ENCODE measurements around the gene BPIFB2. TPM values are rescaled to one million over a fixed set of nuclear protein-coding genes. Genes with fewer than 3 reads are reported as not detected.

Gene BPIFB2
- total RNA-seq, 1 donor from 2014 or later: not detected

DNA sequence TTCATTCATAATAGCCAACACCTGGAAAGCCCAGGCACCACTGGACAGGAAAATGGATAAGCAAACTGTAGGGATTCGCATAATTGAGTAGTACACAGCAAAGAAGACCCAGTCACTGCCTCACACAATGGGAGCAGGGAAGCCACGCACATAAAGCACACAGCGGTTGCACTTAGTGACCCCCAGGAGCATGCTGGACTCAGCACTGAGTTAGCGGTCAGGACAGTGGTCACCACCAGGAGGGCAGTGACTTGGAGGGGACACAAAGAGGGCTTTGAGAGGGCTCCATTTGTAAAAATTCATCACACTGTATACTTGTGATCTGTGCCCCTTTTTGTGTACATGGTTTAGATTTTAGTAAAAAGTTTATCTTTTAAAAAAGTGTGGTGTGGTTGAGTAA, 43.8 kb downstream of the BPIFB2 start:
- H3K4me1 ChIP-seq (ENCODE audit: insufficient read depth, low read length): no peaks in the 10 kb centered on the region
- no peak for TF ChIP-seq EZH2 (IDR thresholded peaks at IDR 0.05; ENCODE audit: insufficient read depth, low read length)
- TF ChIP-seq, protein P1, sequence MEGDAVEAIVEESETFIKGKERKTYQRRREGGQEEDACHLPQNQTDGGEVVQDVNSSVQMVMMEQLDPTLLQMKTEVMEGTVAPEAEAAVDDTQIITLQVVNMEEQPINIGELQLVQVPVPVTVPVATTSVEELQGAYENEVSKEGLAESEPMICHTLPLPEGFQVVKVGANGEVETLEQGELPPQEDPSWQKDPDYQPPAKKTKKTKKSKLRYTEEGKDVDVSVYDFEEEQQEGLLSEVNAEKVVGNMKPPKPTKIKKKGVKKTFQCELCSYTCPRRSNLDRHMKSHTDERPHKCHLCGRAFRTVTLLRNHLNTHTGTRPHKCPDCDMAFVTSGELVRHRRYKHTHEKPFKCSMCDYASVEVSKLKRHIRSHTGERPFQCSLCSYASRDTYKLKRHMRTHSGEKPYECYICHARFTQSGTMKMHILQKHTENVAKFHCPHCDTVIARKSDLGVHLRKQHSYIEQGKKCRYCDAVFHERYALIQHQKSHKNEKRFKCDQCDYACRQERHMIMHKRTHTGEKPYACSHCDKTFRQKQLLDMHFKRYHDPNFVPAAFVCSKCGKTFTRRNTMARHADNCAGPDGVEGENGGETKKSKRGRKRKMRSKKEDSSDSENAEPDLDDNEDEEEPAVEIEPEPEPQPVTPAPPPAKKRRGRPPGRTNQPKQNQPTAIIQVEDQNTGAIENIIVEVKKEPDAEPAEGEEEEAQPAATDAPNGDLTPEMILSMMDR (IDR thresholded peaks at IDR 0.05; ENCODE audit: insufficient read depth, low read depth, low read length): no peak
- H3K4me2 ChIP-seq (ENCODE audit: low read length): no peak overlapping the region
- H4K20me1 ChIP-seq (ENCODE audit: insufficient read depth, low read length): no peaks in the 10 kb centered on the region
- H3K79me2 ChIP-seq (ENCODE audit: insufficient read depth, low read length): no peaks in the 10 kb centered on the region
- no peak overlapping the region for H3K9ac ChIP-seq (ENCODE audit: low read length)
- no peak overlapping the region for H3K4me3 Mint-ChIP-seq (ENCODE audit: unreplicated experiment)
- no peak for FAIRE-seq
- no peak overlapping the region for H3K4me3 ChIP-seq (ENCODE audit: insufficient read depth, low read depth, low read length)
- H3K27me3 Mint-ChIP-seq (ENCODE audit: low read depth, unreplicated experiment): peaks cover 25% of the 10 kb centered on the region
- H3K9me3 ChIP-seq (ENCODE audit: insufficient read depth, low read depth, low read length): no peaks in the 10 kb centered on the region
- H3K27ac ChIP-seq (ENCODE audit: low read depth, low read length): no peak overlapping the region
- H3K9me3 Mint-ChIP-seq (ENCODE audit: unreplicated experiment): peaks cover under 1% of the 10 kb centered on the region
- no peaks in the 10 kb centered on the region for H3K36me3 ChIP-seq (ENCODE audit: insufficient read depth, low read length)
- H3K4me1 Mint-ChIP-seq (ENCODE audit: low read depth, unreplicated experiment): no peaks in the 10 kb centered on the region
- no peaks in the 10 kb centered on the region for H3K27me3 ChIP-seq (ENCODE audit: insufficient read depth, low read length)
- H3K36me3 Mint-ChIP-seq (ENCODE audit: low read depth, unreplicated experiment): no peaks in the 10 kb centered on the region
- no peak overlapping the region for H2AFZ ChIP-seq (ENCODE audit: low read depth, low read length)
- no peak for DNase-seq (ENCODE audit: low read depth)
- no peak overlapping the region for H3K27ac Mint-ChIP-seq (ENCODE audit: unreplicated experiment)

DNA sequence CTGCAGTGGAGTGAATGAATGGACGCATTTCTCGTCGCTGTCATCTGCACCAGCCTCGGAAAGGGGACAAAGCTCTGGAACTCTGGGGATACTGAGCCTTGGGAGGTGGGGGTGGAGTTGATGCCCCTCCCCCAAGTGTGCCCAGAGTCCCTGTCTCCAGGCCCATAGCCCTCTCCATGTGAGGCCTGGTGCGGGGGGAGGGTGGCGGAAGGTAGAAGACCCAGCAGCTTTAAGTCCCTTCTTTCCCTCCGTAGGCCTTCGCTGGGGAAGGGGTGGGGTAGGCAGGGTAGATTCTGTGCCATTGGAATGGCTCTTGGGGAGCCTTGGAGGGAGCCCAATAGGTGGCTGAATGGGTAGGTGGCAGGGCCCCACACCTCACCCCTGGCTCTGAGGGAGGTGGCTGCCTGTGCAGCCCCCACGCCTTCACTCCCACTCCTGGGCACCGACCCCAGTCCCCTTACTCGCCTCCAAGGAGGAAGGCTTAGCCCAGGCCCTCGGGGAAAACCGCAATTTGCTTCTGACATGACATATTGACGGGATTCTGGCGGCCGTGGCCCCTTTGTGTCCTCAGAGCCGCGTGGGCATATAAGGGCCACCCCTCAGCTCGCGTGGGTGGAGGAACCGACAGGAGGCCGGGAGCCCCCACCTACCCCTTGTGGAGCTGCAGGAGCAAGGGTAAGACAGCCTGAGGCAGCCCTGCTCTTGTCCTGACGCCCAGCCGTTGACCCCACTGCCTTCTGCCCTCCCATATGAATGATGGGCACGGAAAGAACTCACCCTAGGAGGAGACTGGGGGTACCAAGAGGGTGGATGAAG, 46.0 kb downstream of the BPIFB2 start, which contains the start of gene BPIFB3:
Gene BPIFB3 (plus strand): TSS at position 613 of the 816 bp plus-strand sequence. CDS start 1,533 bp downstream, outside the sequence.
- Histone ChIP-seq H3K4me3 (ENCODE audit: insufficient read depth, low read depth, low read length) (no peak within 1 kb of the TSS), H3K27me3 (ENCODE audit: insufficient read depth, low read length) (no peaks in the 10 kb centered on the region), H3K79me2 (ENCODE audit: insufficient read depth, low read length) (no peaks in the 10 kb centered on the region), H2AFZ (ENCODE audit: low read depth, low read length) (no peak within 1 kb of the TSS), H3K36me3 (ENCODE audit: insufficient read depth, low read length) (no peaks in the 10 kb centered on the region), H3K9ac (ENCODE audit: low read length) (no peak within 1 kb of the TSS), H3K4me1 (ENCODE audit: insufficient read depth, low read length) (no peaks in the 10 kb centered on the region), H3K9me3 (ENCODE audit: insufficient read depth, low read depth, low read length) (no peaks in the 10 kb centered on the region), H3K27ac (ENCODE audit: low read depth, low read length) (no peak within 1 kb of the TSS), H4K20me1 (ENCODE audit: insufficient read depth, low read length) (no peaks in the 10 kb centered on the region), H3K4me2 (ENCODE audit: low read length) (no peak within 1 kb of the TSS)
- FAIRE-seq (no peak), DNase-seq (ENCODE audit: low read depth) (no peak)
- TF ChIP-seq EZH2 (IDR thresholded peaks at IDR 0.05; ENCODE audit: insufficient read depth, low read length): no peak
- TF ChIP-seq, protein P1 (IDR thresholded peaks at IDR 0.05; ENCODE audit: insufficient read depth, low read depth, low read length): no peak
- Mint-ChIP-seq H3K4me1 (ENCODE audit: low read depth, unreplicated experiment) (no peaks in the 10 kb centered on the region), H3K9me3 (ENCODE audit: unreplicated experiment) (no peaks in the 10 kb centered on the region), H3K4me3 (ENCODE audit: unreplicated experiment) (no peak within 1 kb of the TSS), H3K27ac (ENCODE audit: unreplicated experiment) (no peak within 1 kb of the TSS), H3K27me3 (ENCODE audit: low read depth, unreplicated experiment) (peaks cover 32% of the 10 kb centered on the region), H3K36me3 (ENCODE audit: low read depth, unreplicated experiment) (no peaks in the 10 kb centered on the region)

DNA sequence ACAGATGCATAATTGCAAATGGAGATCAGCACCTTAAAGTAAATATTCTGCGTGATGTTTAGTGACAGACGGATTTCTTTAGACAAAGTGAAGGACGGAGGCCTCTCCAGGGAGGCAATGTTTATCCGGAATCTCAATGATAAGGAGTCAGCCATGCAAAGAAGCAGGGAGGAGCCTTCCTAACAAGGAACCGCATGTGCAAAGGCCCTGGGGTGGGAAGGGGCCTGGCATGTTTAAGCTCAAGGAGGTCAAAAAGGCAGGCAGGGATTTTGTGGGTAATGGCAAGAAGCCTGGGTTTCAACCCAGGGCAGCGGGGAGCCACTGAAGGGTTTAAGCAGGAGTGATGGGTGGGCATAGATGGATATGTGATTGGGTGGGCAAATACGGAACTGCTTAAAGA, 46.9 kb downstream of the BPIFB2 start:
- no peaks in the 10 kb centered on the region for H4K20me1 ChIP-seq (ENCODE audit: insufficient read depth, low read length)
- H3K27ac Mint-ChIP-seq (ENCODE audit: unreplicated experiment): no peak overlapping the region
- no peaks in the 10 kb centered on the region for H3K79me2 ChIP-seq (ENCODE audit: insufficient read depth, low read length)
- no peak overlapping the region for H3K4me3 ChIP-seq (ENCODE audit: insufficient read depth, low read depth, low read length)
- no peaks in the 10 kb centered on the region for H3K27me3 ChIP-seq (ENCODE audit: insufficient read depth, low read length)
- H3K27ac ChIP-seq (ENCODE audit: low read depth, low read length): no peak overlapping the region
- no peaks in the 10 kb centered on the region for H3K9me3 Mint-ChIP-seq (ENCODE audit: unreplicated experiment)
- no peak overlapping the region for H2AFZ ChIP-seq (ENCODE audit: low read depth, low read length)
- FAIRE-seq (no peak), DNase-seq (ENCODE audit: low read depth) (no peak)
- no peaks in the 10 kb centered on the region for H3K4me1 Mint-ChIP-seq (ENCODE audit: low read depth, unreplicated experiment)
- no peak overlapping the region for H3K4me2 ChIP-seq (ENCODE audit: low read length)
- no peaks in the 10 kb centered on the region for H3K9me3 ChIP-seq (ENCODE audit: insufficient read depth, low read depth, low read length)
- no peak overlapping the region for H3K4me3 Mint-ChIP-seq (ENCODE audit: unreplicated experiment)
- no peaks in the 10 kb centered on the region for H3K36me3 ChIP-seq (ENCODE audit: insufficient read depth, low read length)
- no peaks in the 10 kb centered on the region for H3K36me3 Mint-ChIP-seq (ENCODE audit: low read depth, unreplicated experiment)
- no peaks in the 10 kb centered on the region for H3K4me1 ChIP-seq (ENCODE audit: insufficient read depth, low read length)
- peaks cover 36% of the 10 kb centered on the region for H3K27me3 Mint-ChIP-seq (ENCODE audit: low read depth, unreplicated experiment)
- H3K9ac ChIP-seq (ENCODE audit: low read length): no peak overlapping the region
- TF ChIP-seq EZH2 (IDR thresholded peaks at IDR 0.05; ENCODE audit: insufficient read depth, low read length): no peak
- TF ChIP-seq, protein P1 (IDR thresholded peaks at IDR 0.05; ENCODE audit: insufficient read depth, low read depth, low read length): no peak

All from astrocyte (in vitro differentiated cells and primary cell).